Right lobe of liver (tissue), 6 donors: Measurements from ENCODE around the gene SEM1. TPM values are rescaled to one million over a fixed set of nuclear protein-coding genes. Genes with fewer than 3 reads are reported as not detected.
"Not testable (repeated sequence)": the region's sequence is repeated elsewhere in the genome, so short reads cannot be mapped to it uniquely, and the experiment has no call there.

ENCODE experiments used
- ATAC-seq, 4 donors: fragments of 200-7000 bp; cut with Tn5 transposase; one replicate each; pipeline ENCODE4 v1.9.1; 2020; ENCODE audit warnings: mild to moderate bottlenecking in 4 of 4, moderate library complexity in 4 of 4
- DNase-seq, 3 donors: peaks; one replicate each; pipeline ENCODE4 v3.0.0-alpha.2; 2020
- H3K27ac ChIP-seq, 3 donors: fragments of 200-600 bp; one replicate each; pipeline ENCODE4 v1.8.0; 2022
- H3K27me3 ChIP-seq, 2 donors: fragments of 200-600 bp; one replicate each; pipeline ENCODE4 v1.8.0; 2022
- H3K36me3 ChIP-seq, 4 donors: fragments of 200-600 bp; sonication (generic) in 1 of 4; one replicate each; pipeline versions ENCODE4 v1.5.1 to v1.8.0; 2017 to 2022; ENCODE audit warnings: control low read depth in 1 of 4
- H3K4me1 ChIP-seq, 4 donors: fragments of 200-600 bp; sonication (generic) in 1 of 4; one replicate each; pipeline versions ENCODE4 v1.5.1 to v1.8.0; 2017 to 2022; ENCODE audit warnings: control low read depth in 1 of 4
- H3K4me3 ChIP-seq, 3 donors: fragments of 200-600 bp; one replicate each; pipeline ENCODE4 v1.8.0; 2022
- H3K9me3 ChIP-seq, 4 donors: fragments of 200-600 bp; sonication (generic) in 1 of 4; one replicate each; pipeline versions ENCODE4 v1.5.1 to v1.8.0; 2017 to 2022; ENCODE audit warnings: control low read depth in 1 of 4
- POLR2A ChIP-seq: fragments of 450-650 bp; IDR thresholded peaks from one replicate; pipeline ENCODE4 v1.6.1; 2017; ENCODE audit warnings: antibody characterized with exemption, mild to moderate bottlenecking
- WGBS: methylation state at CpG from one replicate; pipeline ENCODE4 v1.1.6; 2018; ENCODE audit warnings: low coverage, low lambda C conversion rate; ENCODE audit not compliant: insufficient coverage; ENCODE audit errors: missing lambda C conversion rate; 5-methylcytosine and 5-hydroxymethylcytosine counted together
- intact Hi-C, 2 donors: fragments of 100-400 bp; cut with DNase I; formaldehyde crosslinking; loops; one replicate each; pipeline versions ENCODE4 v1.11.2 to v1.14.1; 2022
- total RNA-seq, 6 experiments: library from RNA; depleted of rRNA in 2 of 6; stranded (reverse); fragments of >200 nt in 2 of 6; fragmentation: NEBNext Ultra II Directional in 3 of 6; extraction: Animal tissue kit (Norgen Biotek cat#: 25700) in 3 of 6; gene quantifications; one replicate each; pipeline versions ENCODE4 v1.1.0 to v1.2.4, GENCODE V29; 2016 to 2023
- TF ChIP-seq, protein P1 (sequence below), 4 donors: fragments of 200-600 bp in 3 of 4; fragments of 450-650 bp in 1 of 4; IDR thresholded peaks; one replicate each; pipeline versions ENCODE4 v1.5.1 to v1.8.0; 2016 to 2022; ENCODE audit warnings: antibody characterized with exemption in 4 of 4, mild to moderate bottlenecking in 2 of 4
- donor health status: DM: no; HTN: yes; CAD: no.
- donor health status: DM: no; HTN: no; CAD: no.
- donor health status: DM: no; HTN: no; CAD: no.
- donor health status: DM: no; HTN: yes; CAD: no.
- donor health status: DM: no; HTN: yes; CAD: no.

The SEM1 gene
- total RNA-seq, 6 experiments from 2014 or later: 13.7 to 36.8 (median 23.5) TPM

GRCh38 chr7:96728139-96728538 lies 18.5 kb upstream of the SEM1 start:
- Histone ChIP-seq H3K4me1 (no peaks in the 10 kb centered on the region), H3K9me3 (no peaks in the 10 kb centered on the region), H3K36me3 (no peaks in the 10 kb centered on the region), H3K27ac (no peak overlapping the region), H3K27me3 (no peaks in the 10 kb centered on the region), H3K4me3 (no peak overlapping the region)
- TF ChIP-seq POLR2A: no peak
- TF ChIP-seq, protein P1, sequence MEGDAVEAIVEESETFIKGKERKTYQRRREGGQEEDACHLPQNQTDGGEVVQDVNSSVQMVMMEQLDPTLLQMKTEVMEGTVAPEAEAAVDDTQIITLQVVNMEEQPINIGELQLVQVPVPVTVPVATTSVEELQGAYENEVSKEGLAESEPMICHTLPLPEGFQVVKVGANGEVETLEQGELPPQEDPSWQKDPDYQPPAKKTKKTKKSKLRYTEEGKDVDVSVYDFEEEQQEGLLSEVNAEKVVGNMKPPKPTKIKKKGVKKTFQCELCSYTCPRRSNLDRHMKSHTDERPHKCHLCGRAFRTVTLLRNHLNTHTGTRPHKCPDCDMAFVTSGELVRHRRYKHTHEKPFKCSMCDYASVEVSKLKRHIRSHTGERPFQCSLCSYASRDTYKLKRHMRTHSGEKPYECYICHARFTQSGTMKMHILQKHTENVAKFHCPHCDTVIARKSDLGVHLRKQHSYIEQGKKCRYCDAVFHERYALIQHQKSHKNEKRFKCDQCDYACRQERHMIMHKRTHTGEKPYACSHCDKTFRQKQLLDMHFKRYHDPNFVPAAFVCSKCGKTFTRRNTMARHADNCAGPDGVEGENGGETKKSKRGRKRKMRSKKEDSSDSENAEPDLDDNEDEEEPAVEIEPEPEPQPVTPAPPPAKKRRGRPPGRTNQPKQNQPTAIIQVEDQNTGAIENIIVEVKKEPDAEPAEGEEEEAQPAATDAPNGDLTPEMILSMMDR (IDR thresholded peaks at IDR 0.05): no peak
- intact Hi-C loops: no loop called here
- ATAC-seq (no peak), DNase-seq (no peak)
- 76% methylated on average over 2 of the region's 4 CpGs for WGBS

GRCh38 chr7:96727534-96728088 lies 18.0 kb upstream of the SEM1 start:
- H3K4me1 ChIP-seq: no peaks in the 10 kb centered on the region
- ATAC-seq: no peak
- WGBS: 92% methylated on average over 2 of the region's 3 CpGs

DNA sequence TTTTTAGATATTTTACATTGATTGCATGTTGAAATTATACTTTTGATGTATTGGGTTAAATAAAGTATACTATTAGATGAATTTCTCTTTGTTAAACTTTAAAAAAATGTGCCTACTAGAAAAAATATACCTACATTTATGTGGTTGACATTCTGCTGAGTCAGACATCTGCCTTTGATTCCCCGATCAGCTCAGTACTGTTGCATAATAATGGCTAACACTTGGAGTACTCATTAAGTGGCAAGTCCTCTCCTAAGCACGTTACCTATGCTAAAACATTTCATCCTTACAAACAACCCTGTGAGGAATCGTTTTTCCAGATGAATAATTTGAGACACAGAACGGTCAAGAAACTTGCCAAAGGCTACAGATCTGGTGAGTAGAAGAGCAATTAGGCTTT lies 14.0 kb upstream of the SEM1 start:
- no peaks in the 10 kb centered on the region for H3K36me3 ChIP-seq
- no peaks in the 10 kb centered on the region for H3K9me3 ChIP-seq
- peaks cover 0 to 6% (median 0%) of the 10 kb centered on the region in 4 donors for H3K4me1 ChIP-seq
- no peak for ATAC-seq
- intact Hi-C loops: no loop called here
- no peak for TF ChIP-seq POLR2A
- TF ChIP-seq, protein P1 (IDR thresholded peaks at IDR 0.05): no peak
- H3K4me3 ChIP-seq: no peak overlapping the region
- DNase-seq: no peak
- 21% methylated on average over 4 of the region's 4 CpGs for WGBS
- no peak overlapping the region for H3K27ac ChIP-seq
- H3K27me3 ChIP-seq: no peaks in the 10 kb centered on the region

More at GRCh38 chr7:96727534-96728088, 18.0 kb upstream of the SEM1 start:
- Histone ChIP-seq H3K36me3 (no peaks in the 10 kb centered on the region), H3K4me3 (no peak overlapping the region), H3K27ac (no peak overlapping the region), H3K27me3 (no peaks in the 10 kb centered on the region), H3K9me3 (no peaks in the 10 kb centered on the region)
- no peak for DNase-seq
- intact Hi-C loops: no loop called here
- TF ChIP-seq POLR2A: no peak
- TF ChIP-seq, protein P1 (IDR thresholded peaks at IDR 0.05): no peak

DNA sequence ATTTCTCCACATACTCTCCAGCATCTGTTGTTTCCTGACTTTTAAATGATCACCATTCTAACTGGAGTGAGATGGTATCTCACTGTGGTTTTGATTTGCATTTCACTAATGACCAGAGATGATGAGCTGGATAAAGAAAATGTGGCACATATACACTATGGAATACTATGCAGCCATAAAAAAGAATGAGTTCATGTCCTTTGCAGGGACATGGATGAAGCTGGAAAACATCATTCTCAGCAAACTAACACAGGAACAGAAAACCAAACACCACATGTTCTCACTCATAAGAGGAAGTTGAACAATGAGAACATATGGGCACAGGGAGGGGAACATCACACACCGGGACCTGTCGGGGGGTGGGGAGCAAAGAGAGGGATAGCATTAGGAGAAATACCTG lies 13.3 kb upstream of the SEM1 start:
- H3K36me3 ChIP-seq, DNase-seq, ATAC-seq, H3K27ac ChIP-seq, H3K27me3 ChIP-seq, H3K9me3 ChIP-seq, H3K4me3 ChIP-seq, intact Hi-C loops: not testable (repeated sequence)
- peaks cover 0 to 10% (median 0%) of the 10 kb centered on the region in 4 donors for H3K4me1 ChIP-seq
- WGBS: 50% methylated on average over 2 of the region's 2 CpGs

- no peak for ATAC-seq
- 52% methylated on average over 2 of the region's 2 CpGs for WGBS
- TF ChIP-seq, protein P1 (IDR thresholded peaks at IDR 0.05): no peak
- no peak for TF ChIP-seq POLR2A
- Histone ChIP-seq H3K4me3 (no peak overlapping the region), H3K4me1 (peaks cover 0 to 10% (median 0%) of the 10 kb centered on the region in 4 donors), H3K36me3 (no peaks in the 10 kb centered on the region), H3K27ac (no peak overlapping the region), H3K27me3 (no peaks in the 10 kb centered on the region), H3K9me3 (no peaks in the 10 kb centered on the region)
- DNase-seq: no peak
- intact Hi-C loops: no loop called here
Observed at GRCh38 chr7:96720843-96721242, 11.2 kb upstream of the SEM1 start.
